GM18951 (cell line): ENCODE results near the gene PKLR.
A peak's percentile ranks its signal among the peaks of the same experiment; 100 is the strongest.

Experiments used
- POLR2A ChIP-seq: IDR thresholded peaks from 4 replicates; pipeline ENCODE4 v1.6.1; 2011; ENCODE audit warnings: mild to moderate bottlenecking; ENCODE audit not compliant: insufficient read length, insufficient read depth; ENCODE audit errors: extremely low read depth
- in situ Hi-C: fragments of 300-500 bp; cut with MboI; formaldehyde crosslinking; loops from one replicate; pipeline ENCODE4 v1.12.0; 2022; ENCODE audit warnings: low sequenced_read_pairs, mixed read lengths, inconsistent platforms; ENCODE audit not compliant: unreplicated experiment

Gene PKLR

DNA sequence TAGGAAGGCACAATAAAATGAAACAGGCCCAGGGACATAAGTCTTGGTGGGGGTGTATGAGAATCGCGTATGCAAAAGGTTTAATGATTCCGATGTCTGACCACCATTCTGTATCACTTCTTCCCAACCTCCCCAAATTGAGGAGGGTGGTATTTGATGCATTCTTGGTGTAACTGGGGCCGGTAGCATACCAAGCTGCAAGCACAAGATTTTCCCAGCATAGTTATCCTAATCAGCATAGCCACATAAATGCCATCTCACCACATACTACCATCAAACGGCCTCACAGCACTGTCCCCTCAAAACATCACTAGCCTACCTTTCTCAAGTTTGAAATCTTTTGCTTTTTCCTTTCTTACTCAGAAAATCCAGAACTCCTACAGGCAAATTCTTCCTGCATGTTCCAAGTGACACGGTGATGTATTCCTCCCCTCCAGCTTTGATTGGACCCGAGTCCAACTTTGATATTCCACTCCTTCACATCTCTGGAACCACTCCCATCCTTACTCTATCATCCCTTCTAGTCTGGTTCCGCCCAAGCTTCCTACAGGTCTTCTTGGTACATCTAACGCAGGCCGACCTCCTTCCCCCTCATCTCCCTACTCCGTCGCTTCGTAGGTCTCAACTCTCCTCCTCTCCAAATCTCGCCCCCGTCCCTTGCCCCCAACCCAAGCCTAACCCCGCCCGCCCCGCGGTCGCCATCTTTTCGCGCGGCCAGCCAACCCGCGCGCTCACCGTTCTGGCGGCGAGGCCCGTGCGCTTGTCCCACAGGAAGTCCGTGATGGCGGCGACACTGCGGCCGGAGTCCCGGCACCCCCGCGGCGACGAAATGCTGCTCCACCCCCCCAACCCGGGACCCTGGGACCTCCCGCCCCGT, 28.5 kb downstream of the PKLR start:
- TF ChIP-seq POLR2A, result no peak
- in situ Hi-C loops, result no loop called here

DNA sequence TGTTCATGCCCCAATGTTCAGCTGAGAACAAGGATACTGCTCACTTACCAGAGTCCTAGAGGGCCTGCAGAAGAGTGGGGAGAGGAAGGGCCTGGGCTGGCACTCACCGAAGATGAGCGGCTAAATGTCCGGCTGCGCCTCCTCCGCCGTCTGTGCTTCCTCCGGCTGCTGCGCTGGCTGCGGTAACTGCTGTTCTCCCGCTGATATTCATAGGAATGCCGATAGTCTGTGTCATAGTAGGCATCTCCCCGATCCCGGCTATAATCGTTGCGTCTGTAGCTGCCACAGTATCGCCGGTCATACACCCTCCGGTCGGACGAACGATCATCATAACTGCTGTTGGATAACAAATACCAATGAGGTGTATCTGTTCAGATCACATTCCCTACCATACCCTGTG, 31.9 kb downstream of the PKLR start:
- no peak for TF ChIP-seq POLR2A
- in situ Hi-C loops, result no loop called here

DNA sequence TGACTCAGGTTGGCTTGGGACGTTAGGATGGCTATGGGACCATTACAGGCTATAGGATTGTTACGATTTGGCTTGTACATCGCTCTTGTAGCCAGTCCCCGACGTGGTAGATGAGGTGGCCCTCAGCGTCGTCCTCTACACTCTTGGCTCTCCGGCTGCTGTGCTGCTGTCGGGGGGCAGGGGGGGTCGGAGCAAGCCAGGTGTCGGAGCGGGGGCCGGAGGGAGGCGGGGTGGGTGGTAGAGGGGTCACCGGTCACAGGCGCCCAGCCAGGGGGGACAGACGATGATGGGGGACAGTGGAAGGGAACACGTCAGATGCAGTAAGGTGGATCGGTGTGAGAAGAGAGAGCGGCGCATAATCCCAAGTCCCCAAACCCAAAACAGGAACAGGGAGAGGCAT, 32.6 kb downstream of the PKLR start:
- in situ Hi-C loops, result no loop called here
- TF ChIP-seq POLR2A, result no peak

GRCh38 chr1:155267373-155267772, 33.9 kb downstream of the PKLR start:
- in situ Hi-C loops, result no loop called here
- no peak for TF ChIP-seq POLR2A

DNA sequence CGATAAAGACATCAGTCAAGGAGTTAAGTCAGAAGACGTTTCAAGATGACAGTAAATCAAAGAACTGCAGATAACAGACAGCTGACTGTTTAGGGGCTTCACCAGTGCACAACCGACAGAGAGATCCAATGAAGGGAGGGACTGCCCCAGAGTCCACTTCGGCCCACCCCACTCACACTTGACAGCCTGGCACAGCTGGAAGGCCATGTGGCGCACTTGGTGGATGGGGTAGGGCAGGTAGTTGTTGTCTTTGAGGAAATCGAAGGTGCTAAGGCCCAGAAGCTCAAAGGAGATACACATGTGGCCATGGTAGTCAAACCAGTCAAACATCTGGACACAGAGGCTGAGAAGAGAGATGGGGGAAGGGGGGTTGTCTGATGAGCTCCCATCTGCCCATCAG, 34.7 kb downstream of the PKLR start:
- in situ Hi-C loops, result no loop called here
- TF ChIP-seq POLR2A, result no peak

GRCh38 chr1:155263067-155263466, 38.2 kb downstream of the PKLR start:
- TF ChIP-seq POLR2A, result peak; percentile 11
- in situ Hi-C loops, result no loop called here

DNA sequence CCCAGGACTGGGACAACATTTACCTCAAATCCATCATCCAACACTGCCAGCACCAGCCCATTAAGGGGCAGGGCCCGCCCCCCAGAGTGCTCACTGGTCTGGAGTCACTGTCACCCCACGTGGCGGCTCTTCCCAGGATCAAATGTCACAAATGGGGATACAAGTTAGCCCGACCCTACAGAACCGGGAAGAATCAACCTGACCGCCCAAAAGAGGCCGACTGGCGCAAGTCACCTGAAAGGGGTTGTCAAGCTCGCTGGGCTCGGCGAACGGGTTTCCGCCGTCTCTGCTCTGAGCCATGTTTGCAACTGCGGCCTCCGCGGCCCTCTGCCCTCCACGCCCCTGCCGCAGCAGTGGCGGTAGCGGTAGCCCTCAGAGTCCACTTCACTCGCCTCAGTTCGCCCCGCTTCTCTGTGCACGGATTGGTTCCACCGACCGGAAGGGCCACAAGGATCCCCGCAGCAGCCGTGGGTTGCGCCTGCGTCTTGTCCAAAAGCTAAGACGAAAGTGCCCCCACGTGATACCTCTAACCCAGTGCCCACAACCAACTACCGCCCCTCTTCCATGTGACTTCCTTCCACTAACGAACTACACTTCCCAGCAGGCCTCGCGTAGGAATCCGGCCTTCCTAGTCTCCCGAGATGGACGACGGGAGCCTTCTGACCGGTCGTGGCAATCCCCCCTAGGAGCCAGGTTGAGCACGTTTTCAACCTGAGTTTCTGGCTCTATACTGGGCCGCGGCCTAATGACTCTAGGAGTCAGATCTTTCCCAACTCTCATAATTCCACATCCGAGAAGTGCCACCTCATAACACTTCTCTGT, 39.2 kb downstream of the PKLR start, which contains the start of gene SCAMP3:
Gene SCAMP3 (minus strand): TSS at position 509 of the 822 bp plus-strand sequence. CDS start 209 bp downstream, at position 300.
- TF ChIP-seq POLR2A, result peak; percentile 84
- in situ Hi-C loops, result no loop called here

GRCh38 chr1:155261493-155261851, 39.8 kb downstream of the PKLR start:
- in situ Hi-C loops, result no loop called here
- no peak for TF ChIP-seq POLR2A

DNA sequence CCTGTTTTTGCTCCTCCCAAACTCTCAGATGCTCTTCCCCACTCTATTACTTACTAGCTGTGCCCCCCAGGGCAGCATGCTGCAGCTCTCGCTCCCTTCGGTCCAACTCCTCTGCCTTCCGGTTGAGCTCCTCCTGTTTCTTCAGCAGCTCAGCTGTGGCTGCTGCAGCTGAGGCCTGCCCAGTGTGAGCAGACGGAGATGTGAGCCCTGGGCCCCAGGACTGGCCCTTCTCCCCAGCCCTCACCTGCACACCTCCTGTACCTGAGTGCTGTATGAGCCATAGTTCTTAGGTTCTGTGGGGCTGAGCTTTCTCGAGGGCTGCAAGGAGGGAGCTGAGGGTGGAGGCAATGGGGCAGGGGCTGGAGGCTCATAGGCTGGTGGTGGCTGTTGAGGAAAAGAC, 41.0 kb downstream of the PKLR start:
- in situ Hi-C loops, result no loop called here
- TF ChIP-seq POLR2A, result no peak

DNA sequence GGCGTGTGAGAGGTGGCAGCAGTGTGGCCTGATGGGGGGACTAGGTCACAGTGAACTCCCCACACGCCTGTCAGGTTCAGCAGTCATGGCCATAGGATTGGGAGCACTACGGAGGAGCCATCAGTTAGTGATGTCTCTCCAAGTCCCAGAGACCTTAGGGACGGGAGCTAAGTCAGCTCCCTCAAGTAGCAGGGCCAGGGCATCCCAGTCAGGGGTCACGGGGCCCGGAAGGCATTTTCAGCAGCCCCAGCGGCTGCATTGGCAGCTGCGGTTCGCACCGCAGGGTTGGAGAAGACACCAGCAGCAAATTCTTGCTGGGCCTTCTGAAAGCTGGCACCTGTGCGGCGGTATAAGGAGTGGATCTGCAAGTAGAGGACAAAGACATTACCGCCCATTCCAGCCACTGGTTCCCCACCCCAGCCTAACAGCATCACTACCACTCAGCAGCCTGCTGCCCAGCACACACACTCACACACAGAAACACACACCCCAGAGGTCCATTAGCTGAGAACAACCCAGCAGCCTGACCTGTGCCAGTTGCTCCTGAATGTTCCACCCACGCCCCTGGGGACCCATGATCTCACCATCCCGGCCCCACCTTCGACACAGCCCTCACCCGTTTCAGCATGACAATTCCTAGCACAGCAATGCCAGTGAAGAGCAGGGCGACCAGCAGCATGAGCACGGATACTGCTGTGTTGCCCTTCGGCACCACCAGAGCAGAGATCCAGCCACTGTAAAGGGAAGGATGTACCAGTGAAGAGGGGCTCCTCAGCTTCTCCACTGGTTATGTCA, 45.0 kb downstream of the PKLR start:
- in situ Hi-C loops, result no loop called here
- TF ChIP-seq POLR2A, result no peak

- peak; percentile 70 for TF ChIP-seq POLR2A
- in situ Hi-C loops, result no loop called here
Measured at GRCh38 chr1:155255243-155256007, 45.8 kb downstream of the PKLR start, which contains the start of gene ENTREP3. Gene ENTREP3, minus strand, starts transcription at chr1:155255483. Its CDS starts 606 bp downstream, at chr1:155254877.

DNA sequence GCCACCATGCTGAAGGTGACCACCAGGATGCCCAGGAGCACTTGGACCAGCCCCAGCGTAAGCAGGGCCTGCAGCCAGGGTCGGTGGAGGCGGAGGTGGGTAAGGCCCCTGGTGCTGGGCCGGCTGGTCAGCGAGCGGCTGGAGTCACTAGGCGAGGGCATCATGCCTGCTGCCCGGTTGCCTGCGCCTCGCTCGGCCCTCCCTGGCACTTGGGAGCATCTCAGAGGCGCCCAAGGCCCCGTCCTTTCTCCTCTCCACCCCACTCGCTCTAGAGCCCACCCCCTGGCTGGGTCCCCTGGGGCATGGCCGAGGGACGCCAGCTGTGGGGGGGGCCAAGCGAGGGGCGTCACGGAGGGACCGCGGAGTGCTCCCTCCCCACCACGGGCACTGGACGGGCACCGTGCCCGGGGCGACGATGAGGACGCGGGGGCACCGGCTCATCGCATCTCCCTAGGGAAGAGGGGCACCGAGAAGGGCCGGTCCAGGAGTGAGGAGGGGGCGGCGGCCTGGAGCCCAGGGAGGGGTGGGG, 46.5 kb downstream of the PKLR start:
- in situ Hi-C loops, result no loop called here
- TF ChIP-seq POLR2A, result no peak
